Measurements from ENCODE around the gene GALNT2.

The GALNT2 gene

DNA sequence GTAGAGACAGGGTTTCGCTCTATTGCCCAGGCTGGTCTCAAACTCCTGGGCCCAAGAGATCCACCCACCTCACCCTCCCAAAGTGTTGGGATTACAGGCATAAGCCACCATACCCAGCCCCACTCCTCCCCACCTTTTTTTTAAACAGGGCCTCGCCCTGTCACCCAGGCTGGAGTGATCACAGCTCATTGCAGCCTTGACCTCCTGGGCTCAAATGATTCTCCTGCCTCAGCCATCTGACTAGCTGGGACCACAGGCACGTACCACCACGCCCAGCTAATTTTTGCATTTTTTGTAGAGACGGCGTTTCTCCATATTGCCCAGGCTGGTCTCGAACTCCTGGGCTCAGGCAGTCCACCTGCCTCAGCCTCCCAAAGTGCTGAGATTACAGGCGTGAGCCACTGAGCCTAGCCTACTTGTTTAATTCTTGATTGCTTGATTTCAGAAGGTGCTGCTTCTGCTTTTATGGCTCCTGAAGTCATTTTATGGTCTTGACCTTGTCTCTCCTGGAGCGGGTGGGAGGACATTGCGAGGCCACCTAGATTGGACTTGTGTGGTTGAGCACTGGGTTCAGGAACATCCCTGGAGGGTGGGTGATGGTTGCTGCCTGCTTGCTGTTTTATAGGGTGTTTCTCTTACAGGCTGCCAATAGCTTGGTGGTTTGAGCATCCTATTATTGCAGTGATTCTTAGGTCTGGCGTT, 81.9 kb downstream of the GALNT2 start:
- DNase-seq, result no peak
- in situ Hi-C loops (cut with HindIII; ENCODE audit: low pct_ligation_motif_present, low pct_unique_long_range_greater_than_20kb, low sequenced_read_pairs), result no loop called here

- in situ Hi-C loops (cut with HindIII; ENCODE audit: low pct_ligation_motif_present, low pct_unique_long_range_greater_than_20kb, low sequenced_read_pairs), result no loop called here
- no peak for DNase-seq
Observed at GRCh38 chr1:230149751-230150584, 82.9 kb downstream of the GALNT2 start.

- in situ Hi-C loops (cut with HindIII; ENCODE audit: low pct_ligation_motif_present, low pct_unique_long_range_greater_than_20kb, low sequenced_read_pairs), result no loop called here
Observed at GRCh38 chr1:230150615-230151014, 83.6 kb downstream of the GALNT2 start.

DNA sequence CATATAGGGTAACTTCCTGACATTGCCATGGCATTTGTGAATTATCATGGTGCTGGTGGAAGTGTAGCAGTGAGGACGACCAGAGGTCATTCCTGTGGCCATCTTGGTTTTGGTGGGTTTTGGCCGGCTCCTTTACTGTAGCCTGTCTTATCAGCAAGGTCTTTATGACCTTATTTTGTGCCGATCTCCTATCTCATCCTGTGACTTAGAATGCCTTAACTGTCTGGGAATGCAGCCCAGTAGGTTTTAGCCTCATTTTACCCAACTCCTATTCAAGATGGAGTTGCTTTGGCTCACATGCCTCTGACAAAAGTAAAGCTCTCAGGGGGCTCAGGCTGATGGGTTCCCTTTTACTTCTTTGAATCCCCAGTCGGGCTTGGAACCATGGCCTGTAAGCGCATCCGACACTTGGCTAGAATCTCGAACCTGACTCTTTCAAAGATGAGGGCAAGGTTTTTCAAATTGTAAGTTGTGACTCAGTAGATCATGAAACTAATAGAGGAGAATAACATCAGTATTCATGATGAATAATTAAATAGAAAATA, 85.0 kb downstream of the GALNT2 start:
- no peak for DNase-seq
- in situ Hi-C loops (cut with HindIII; ENCODE audit: low pct_ligation_motif_present, low pct_unique_long_range_greater_than_20kb, low sequenced_read_pairs), result no loop called here

More at GRCh38 chr1:230150615-230151014, 83.6 kb downstream of the GALNT2 start:
- no peak for DNase-seq

- in situ Hi-C loops (cut with HindIII; ENCODE audit: low pct_ligation_motif_present, low pct_unique_long_range_greater_than_20kb, low sequenced_read_pairs), result no loop called here
- no peak for DNase-seq
Observed at GRCh38 chr1:230152999-230153398, 86.0 kb downstream of the GALNT2 start.

GRCh38 chr1:230153641-230154296, 86.7 kb downstream of the GALNT2 start:
- in situ Hi-C loops (cut with HindIII; ENCODE audit: low pct_ligation_motif_present, low pct_unique_long_range_greater_than_20kb, low sequenced_read_pairs), result no loop called here
- DNase-seq, result no peak

- DNase-seq, result no peak
- in situ Hi-C loops (cut with HindIII; ENCODE audit: low pct_ligation_motif_present, low pct_unique_long_range_greater_than_20kb, low sequenced_read_pairs), result no loop called here
Observed at GRCh38 chr1:230155021-230155420, 88.0 kb downstream of the GALNT2 start.

DNA sequence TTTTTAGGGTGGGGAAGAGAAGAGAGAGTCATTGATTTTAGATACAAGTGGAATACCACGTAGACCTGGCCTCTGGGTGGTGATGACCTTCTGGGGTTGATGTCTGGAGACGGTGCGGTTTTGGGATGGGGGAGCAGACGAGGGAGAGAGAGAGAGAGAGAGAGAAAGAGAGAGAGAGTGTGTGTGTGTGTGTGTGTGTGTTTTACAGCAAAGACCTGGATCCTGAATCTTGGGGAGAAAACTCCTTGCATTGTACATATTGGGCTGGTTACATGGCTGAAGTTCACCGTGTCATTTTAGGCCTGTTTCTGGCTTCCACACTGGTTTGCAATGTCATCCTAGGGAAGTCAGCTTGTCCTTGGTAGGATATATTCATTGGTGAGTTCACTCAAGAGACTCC, 89.0 kb downstream of the GALNT2 start:
- in situ Hi-C loops (cut with HindIII; ENCODE audit: low pct_ligation_motif_present, low pct_unique_long_range_greater_than_20kb, low sequenced_read_pairs), result no loop called here
- no peak for DNase-seq

- in situ Hi-C loops (cut with HindIII; ENCODE audit: low pct_ligation_motif_present, low pct_unique_long_range_greater_than_20kb, low sequenced_read_pairs), result no loop called here
- DNase-seq, result no peak
Observed at GRCh38 chr1:230156536-230156935, 89.5 kb downstream of the GALNT2 start.

DNA sequence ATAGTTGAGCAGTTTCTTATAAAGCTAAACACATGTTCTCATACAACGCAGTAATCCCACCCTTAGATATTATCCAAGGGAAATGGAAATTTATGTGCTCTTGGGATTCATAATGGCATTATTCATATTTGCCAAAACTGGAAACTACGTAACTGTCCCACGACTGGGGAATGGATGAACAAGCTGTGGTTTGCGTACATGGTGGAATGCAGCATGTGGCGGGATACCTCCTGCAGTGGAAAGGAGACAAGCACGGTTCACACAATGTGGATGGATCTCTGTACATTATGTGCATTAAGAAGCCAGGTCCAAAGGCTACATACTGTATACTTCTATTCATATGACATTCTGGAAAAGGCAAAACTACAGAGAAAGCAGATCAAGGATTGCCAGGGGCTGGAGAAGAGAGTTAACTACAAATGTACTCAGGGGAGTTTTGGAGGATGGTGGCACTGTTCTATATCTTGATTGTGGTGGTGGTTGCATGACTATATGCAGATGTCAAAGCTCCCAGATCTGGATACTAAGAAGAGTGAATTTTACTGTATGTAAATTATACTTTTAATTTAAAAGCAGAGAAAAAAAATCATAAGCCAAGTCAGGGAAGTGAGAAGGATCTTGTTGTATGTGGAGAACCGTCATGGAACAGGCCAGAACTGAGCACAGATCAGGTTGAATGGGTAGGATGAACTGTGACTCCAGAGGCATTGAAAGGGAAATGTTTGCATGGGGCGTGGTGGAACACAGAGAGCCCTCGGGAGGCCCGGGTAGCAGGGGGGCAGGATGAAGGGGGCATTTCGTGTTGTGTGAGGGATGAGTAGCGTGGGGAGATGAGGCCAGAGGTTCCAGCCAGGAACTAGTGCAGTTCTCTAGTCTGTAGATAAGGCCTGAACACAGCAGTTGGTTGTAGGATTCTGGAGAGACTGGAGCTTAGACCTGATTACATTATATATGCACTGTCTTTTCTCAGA, 90.7 kb downstream of the GALNT2 start:
- in situ Hi-C loops (cut with HindIII; ENCODE audit: low pct_ligation_motif_present, low pct_unique_long_range_greater_than_20kb, low sequenced_read_pairs), result no loop called here

GRCh38 chr1:230158415-230159291, 91.6 kb downstream of the GALNT2 start:
- DNase-seq, result no peak
- in situ Hi-C loops (cut with HindIII; ENCODE audit: low pct_ligation_motif_present, low pct_unique_long_range_greater_than_20kb, low sequenced_read_pairs), result no loop called here

More for the DNA sequence above, 90.7 kb downstream of the GALNT2 start:
- no peak for DNase-seq

DNA sequence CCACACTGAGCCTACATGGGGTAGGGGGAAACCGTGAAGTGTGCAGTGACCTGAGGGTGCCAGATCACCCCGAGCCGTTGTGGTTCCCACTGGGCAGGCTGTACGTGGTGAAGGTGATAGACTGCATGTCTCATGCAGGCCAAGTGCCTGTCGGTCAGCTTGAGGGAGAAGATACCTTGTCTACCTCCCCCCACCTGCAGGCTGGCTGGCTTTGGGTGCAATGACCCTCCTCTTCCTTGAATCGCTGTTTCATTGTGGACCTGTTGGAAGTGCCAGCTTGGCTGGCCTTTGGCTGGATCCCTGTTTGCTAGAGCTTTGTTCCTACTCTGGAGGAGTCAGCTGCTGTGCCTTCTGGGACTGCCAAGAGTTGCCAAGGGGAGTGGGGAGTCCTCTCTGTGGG, 92.5 kb downstream of the GALNT2 start:
- DNase-seq, result no peak
- in situ Hi-C loops (cut with HindIII; ENCODE audit: low pct_ligation_motif_present, low pct_unique_long_range_greater_than_20kb, low sequenced_read_pairs), result no loop called here

DNA sequence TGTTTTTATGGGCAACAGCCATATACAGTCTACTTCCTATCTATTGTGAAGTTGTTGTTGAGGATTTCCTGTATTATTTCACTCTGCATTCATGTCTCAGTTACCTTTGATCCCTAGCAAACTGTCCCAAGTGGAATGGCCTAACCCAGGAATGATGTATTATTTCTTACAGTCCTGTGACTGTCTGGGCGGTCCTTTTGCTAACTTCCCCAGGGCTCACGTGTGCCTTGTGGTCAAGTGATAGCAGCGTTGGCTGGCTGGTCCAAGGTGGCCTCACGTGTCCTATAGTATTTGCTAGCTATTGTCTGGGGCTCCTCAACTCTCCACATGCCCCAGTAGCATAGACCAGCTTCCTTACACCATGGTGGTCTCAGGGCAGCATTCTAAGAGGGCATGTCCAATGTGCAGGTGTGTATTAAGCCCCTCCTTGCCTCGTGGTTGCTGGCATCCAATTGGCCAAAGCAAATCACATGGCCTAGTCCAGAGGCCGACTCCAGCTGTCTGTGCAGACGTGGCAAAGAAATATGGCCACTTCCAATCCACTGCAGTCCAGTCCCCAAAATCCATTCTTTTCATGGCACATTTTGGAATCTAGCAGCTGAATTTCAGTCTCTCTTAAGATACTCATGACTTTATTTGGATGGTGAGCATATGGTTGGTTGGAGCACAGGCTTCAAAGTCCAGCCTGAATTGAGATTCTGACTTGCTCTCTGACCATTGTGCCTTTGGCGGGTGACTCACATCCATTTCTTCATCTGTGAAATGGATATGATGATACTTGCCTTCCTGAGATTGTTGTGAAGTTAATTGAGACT, 94.1 kb downstream of the GALNT2 start:
- in situ Hi-C loops (cut with HindIII; ENCODE audit: low pct_ligation_motif_present, low pct_unique_long_range_greater_than_20kb, low sequenced_read_pairs), result no loop called here
- no peak for DNase-seq

GRCh38 chr1:230163205-230163604, 96.2 kb downstream of the GALNT2 start:
- in situ Hi-C loops (cut with HindIII; ENCODE audit: low pct_ligation_motif_present, low pct_unique_long_range_greater_than_20kb, low sequenced_read_pairs), result no loop called here

GRCh38 chr1:230163719-230164118, 96.7 kb downstream of the GALNT2 start:
- DNase-seq, result no peak
- in situ Hi-C loops (cut with HindIII; ENCODE audit: low pct_ligation_motif_present, low pct_unique_long_range_greater_than_20kb, low sequenced_read_pairs), result no loop called here

More at GRCh38 chr1:230163205-230163604, 96.2 kb downstream of the GALNT2 start:
- no peak for DNase-seq

DNA sequence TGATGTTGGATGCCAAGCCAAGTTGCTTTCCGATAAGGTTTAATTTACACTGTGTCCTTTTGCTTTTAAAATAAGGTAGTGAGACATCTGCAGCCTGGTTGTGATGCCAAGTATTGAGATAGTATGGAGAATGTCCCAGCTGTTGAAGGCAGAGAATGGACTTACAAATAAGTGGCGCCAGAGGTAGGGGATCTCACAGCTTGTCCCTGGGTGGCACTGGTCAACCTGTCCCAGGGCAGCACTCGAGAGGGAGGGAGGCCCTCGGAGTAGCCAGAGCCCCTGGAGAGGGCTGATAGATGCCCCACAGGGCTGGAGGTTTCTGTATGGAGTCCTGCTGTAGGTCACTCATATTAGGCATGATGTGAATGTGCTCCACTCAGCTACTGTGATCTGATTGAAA, 98.5 kb downstream of the GALNT2 start:
- no peak for DNase-seq
- in situ Hi-C loops (cut with HindIII; ENCODE audit: low pct_ligation_motif_present, low pct_unique_long_range_greater_than_20kb, low sequenced_read_pairs), result no loop called here
